Bronchial epithelial cell (primary cell): ENCODE data around the gene CA6. TPM values are rescaled to one million over a fixed set of nuclear protein-coding genes. Genes with fewer than 3 reads are reported as not detected.
"Not testable (repeated sequence)": the region's sequence is repeated elsewhere in the genome, so short reads cannot be mapped to it uniquely, and the experiment has no call there.

Source experiments
- DNase-seq: peaks from one replicate; pipeline ENCODE4 v3.0.0-alpha.2; 2010; ENCODE audit warnings: low read depth
- FAIRE-seq: peaks from 2 replicates; lab custom pipeline; 2011; peaks lifted over from hg19 to GRCh38; lab: Jason Lieb, UNC
- H3K27me3 ChIP-seq: 2 replicates; pipeline ENCODE4 v1.5.1; 2011; ENCODE audit warnings: low read length; ENCODE audit not compliant: control insufficient read depth, insufficient read depth
- H3K36me3 ChIP-seq: 2 replicates; pipeline ENCODE4 v1.5.1; 2011; ENCODE audit warnings: low read length; ENCODE audit not compliant: control insufficient read depth, insufficient read depth
- H3K4me3 ChIP-seq: 2 replicates; pipeline ENCODE4 v1.5.1; 2011; ENCODE audit warnings: mild to moderate bottlenecking, low read depth, low read length, control low read depth
- total RNA-seq: library from RNA; depleted of rRNA; stranded (reverse); fragments of >200 nt; gene quantifications from 2 replicates; pipeline ENCODE4 v1.2.1, GENCODE V29; 2014
- TF ChIP-seq, protein P1 (sequence below): IDR thresholded peaks from 2 replicates; pipeline ENCODE4 v1.5.1; 2011; ENCODE audit warnings: mild to moderate bottlenecking, moderate library complexity, low read length, control low read depth, inconsistent platforms; ENCODE audit not compliant: insufficient read depth, severe bottlenecking

Gene CA6
- total RNA-seq, 1 donor from 2014 or later, result not detected

DNA sequence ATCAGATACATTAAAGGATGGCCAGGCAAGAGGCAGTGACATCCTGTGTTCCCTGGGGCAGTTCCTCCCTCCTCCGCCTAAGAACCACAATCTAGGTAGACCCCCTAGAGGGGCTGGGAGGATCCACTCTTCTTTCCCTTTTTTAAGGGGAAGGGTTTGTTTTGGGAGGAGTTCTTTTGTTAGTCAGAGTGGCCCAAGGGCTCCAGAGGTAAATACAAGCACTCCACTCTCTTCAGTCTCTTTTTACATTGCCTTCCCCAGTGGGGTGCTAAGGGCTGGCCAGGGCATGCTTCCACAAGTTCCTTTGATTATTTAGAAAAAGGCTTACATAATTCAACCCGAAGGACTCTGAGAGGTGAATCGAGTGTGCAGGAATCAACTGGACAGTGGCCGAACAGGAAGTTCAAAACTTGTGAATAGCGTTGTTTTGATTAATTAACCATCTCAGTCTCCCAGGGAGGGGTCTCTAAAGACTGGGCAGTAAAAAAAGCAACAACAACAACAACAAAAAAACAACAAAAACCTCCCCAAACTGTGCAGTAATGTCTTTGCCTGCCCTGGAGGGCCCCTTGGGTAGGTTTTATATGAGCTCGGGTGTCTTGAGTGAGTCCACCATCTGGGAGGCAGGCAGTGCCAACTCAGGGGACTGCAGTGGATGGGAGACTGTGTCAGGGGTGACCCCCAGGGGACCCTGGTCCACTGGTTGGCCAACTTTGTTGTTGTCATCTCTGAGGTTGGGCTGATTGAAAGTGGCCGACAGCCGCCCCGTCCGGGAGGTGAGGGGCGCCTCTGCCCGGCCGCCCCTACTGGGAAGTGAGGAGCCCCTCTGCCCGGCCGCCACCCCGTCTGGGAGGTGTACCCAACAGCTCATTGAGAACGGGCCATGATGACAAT, 34.0 kb upstream of the CA6 start:
- no peak overlapping the region for H3K4me3 ChIP-seq
- no peak for FAIRE-seq
- peak; percentile 86 for DNase-seq
- H3K36me3 ChIP-seq, result no peaks in the 10 kb centered on the region
- TF ChIP-seq, protein P1, sequence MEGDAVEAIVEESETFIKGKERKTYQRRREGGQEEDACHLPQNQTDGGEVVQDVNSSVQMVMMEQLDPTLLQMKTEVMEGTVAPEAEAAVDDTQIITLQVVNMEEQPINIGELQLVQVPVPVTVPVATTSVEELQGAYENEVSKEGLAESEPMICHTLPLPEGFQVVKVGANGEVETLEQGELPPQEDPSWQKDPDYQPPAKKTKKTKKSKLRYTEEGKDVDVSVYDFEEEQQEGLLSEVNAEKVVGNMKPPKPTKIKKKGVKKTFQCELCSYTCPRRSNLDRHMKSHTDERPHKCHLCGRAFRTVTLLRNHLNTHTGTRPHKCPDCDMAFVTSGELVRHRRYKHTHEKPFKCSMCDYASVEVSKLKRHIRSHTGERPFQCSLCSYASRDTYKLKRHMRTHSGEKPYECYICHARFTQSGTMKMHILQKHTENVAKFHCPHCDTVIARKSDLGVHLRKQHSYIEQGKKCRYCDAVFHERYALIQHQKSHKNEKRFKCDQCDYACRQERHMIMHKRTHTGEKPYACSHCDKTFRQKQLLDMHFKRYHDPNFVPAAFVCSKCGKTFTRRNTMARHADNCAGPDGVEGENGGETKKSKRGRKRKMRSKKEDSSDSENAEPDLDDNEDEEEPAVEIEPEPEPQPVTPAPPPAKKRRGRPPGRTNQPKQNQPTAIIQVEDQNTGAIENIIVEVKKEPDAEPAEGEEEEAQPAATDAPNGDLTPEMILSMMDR, result no peak
- H3K27me3 ChIP-seq, result no peaks in the 10 kb centered on the region

GRCh38 chr1:8913457-8913856, 32.2 kb upstream of the CA6 start:
- FAIRE-seq, result no peak
- TF ChIP-seq, protein P1, result no peak
- no peaks in the 10 kb centered on the region for H3K36me3 ChIP-seq
- no peak overlapping the region for H3K4me3 ChIP-seq
- peak; percentile 41 for DNase-seq
- no peaks in the 10 kb centered on the region for H3K27me3 ChIP-seq

- TF ChIP-seq, protein P1, result no peak
- Histone ChIP-seq H3K27me3 (no peaks in the 10 kb centered on the region), H3K4me3 (no peak overlapping the region), H3K36me3 (no peaks in the 10 kb centered on the region)
- DNase-seq, result no peak
- FAIRE-seq, result no peak
Measured at GRCh38 chr1:8914466-8914865, 31.2 kb upstream of the CA6 start.

GRCh38 chr1:8915446-8915845, 30.2 kb upstream of the CA6 start:
- Histone ChIP-seq H3K27me3 (no peaks in the 10 kb centered on the region), H3K36me3 (no peaks in the 10 kb centered on the region), H3K4me3 (no peak overlapping the region)
- no peak for DNase-seq
- TF ChIP-seq, protein P1, result no peak
- no peak for FAIRE-seq

DNA sequence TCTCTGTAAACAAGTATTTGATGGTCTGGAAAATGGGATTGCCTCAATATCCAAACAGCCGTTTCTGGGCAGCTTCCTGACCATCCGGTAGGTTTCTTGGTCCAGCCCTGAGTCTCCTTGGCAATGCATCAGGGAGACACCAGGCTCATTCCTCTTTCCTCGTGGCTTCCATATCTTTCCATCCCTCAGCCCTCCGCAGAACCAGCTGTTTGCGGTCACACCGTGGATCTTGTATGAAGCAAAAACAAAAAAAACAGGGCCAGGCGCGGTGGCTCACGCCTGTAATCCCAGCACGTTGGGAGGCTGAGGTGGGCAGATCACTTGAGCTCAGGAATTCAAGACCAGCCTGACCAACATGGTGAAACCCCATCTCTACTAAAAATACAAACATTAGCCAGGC, 28.1 kb upstream of the CA6 start:
- FAIRE-seq, H3K27me3 ChIP-seq, H3K4me3 ChIP-seq, DNase-seq, H3K36me3 ChIP-seq: not testable (repeated sequence)

DNA sequence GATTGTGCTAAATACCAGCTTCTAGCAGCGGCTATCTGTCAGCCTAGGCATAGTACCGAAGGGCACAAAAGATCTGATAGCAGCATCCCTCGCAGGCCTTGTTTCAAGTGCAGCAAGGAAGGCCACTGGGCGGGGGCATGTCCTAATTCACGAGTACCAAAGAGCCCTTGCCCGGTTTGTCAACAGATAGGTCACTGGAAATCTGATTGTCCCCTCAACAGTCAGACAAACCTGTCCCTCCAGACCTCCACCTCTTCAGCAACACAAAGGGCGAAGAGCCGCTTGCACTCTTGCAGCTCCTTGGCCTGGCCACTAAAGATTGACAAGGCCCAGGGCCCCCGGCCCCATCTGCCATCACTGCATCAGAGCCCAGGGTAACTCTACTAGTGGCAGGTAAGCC, 22.7 kb upstream of the CA6 start:
- TF ChIP-seq, protein P1, result no peak
- no peaks in the 10 kb centered on the region for H3K36me3 ChIP-seq
- no peak overlapping the region for H3K4me3 ChIP-seq
- FAIRE-seq (no peak), DNase-seq (no peak)
- H3K27me3 ChIP-seq, result peaks cover 3% of the 10 kb centered on the region
